ENCODE data around the gene RIMBP3C.

DNA sequence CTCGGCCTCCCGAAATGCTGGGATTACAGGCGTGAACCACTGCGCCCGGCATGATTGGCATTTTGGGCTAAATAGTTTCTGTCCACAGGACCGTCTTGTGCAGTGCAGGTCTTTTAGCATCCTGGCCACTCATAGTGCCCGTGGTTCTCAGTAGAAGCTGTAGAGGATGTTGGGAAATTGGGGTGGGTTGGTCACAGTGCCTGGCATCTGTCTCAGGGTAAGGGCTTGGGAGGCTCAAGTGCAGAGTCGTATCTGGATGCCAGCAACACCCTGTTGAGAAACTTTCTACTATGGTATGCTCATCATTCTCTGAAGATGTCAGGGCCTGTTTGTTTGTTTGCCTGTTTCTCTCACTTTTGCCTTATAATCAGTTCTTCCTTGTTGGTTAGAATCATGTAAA, 38.1 kb upstream of the RIMBP3C start:
- TF ChIP-seq, protein P1, sequence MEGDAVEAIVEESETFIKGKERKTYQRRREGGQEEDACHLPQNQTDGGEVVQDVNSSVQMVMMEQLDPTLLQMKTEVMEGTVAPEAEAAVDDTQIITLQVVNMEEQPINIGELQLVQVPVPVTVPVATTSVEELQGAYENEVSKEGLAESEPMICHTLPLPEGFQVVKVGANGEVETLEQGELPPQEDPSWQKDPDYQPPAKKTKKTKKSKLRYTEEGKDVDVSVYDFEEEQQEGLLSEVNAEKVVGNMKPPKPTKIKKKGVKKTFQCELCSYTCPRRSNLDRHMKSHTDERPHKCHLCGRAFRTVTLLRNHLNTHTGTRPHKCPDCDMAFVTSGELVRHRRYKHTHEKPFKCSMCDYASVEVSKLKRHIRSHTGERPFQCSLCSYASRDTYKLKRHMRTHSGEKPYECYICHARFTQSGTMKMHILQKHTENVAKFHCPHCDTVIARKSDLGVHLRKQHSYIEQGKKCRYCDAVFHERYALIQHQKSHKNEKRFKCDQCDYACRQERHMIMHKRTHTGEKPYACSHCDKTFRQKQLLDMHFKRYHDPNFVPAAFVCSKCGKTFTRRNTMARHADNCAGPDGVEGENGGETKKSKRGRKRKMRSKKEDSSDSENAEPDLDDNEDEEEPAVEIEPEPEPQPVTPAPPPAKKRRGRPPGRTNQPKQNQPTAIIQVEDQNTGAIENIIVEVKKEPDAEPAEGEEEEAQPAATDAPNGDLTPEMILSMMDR (IDR thresholded peaks at IDR 0.05): no peak
- no peak for TF ChIP-seq ZFX (IDR thresholded peaks at IDR 0.05; ENCODE audit: borderline replicate concordance)

All from 22Rv1 (cell line).